ENCODE data around the gene CDK1. TPM values are rescaled to one million over a fixed set of nuclear protein-coding genes. Genes with fewer than 3 reads are reported as not detected.

CDK1 gene
- total RNA-seq, 1 experiment from 2014 or later: 137 TPM

- H3K79me2 ChIP-seq (ENCODE audit: low read depth): no peaks in the 10 kb centered on the region
- H3K4me1 ChIP-seq (replicated peaks; ENCODE audit: insufficient read depth): peaks cover 22% of the 10 kb centered on the region
- H3K36me3 ChIP-seq (ENCODE audit: low read depth): no peaks in the 10 kb centered on the region
- no peak overlapping the region for H3K4me2 ChIP-seq
- POLR2A ChIA-PET (ENCODE audit: unreplicated experiment): no interaction called here
- no peaks in the 10 kb centered on the region for H3K9me3 ChIP-seq (ENCODE audit: insufficient read depth, low read depth)
- H3K9me2 ChIP-seq (ENCODE audit: insufficient read depth): no peaks in the 10 kb centered on the region
- H3F3A ChIP-seq (ENCODE audit: insufficient read depth, low read depth): peaks cover 7% of the 10 kb centered on the region; the same call in 1 of the 2 replicates
- no peaks in the 10 kb centered on the region for H3K27me3 ChIP-seq (ENCODE audit: insufficient read depth, low read depth)
- H2AFZ ChIP-seq: no peak overlapping the region
- H3K4me3 ChIP-seq: no peak overlapping the region
- H4K20me1 ChIP-seq (ENCODE audit: insufficient read depth): no peaks in the 10 kb centered on the region
- TF ChIP-seq EZH2 (IDR thresholded peaks at IDR 0.05; ENCODE audit: low read depth) (no peak), CTCF (conservative IDR thresholded peaks at IDR 0.05) (no peak)
- no peak overlapping the region for H3K27ac ChIP-seq
- intact Hi-C loops (cut with micrococcal nuclease; ENCODE audit: unreplicated experiment): no loop called here
- CTCF ChIA-PET: no interaction called here
- no peak for DNase-seq
- no TSS peak for BruUV-seq (replicated peaks)
Measured at GRCh38 chr10:60742512-60742911, 35.8 kb upstream of the CDK1 start.

GRCh38 chr10:60747817-60748469 is 30.3 kb upstream of the CDK1 start:
- no peaks in the 10 kb centered on the region for H3K9me2 ChIP-seq (ENCODE audit: insufficient read depth)
- no peak overlapping the region for H3K4me2 ChIP-seq
- BruUV-seq (replicated peaks): no TSS peak
- no peaks in the 10 kb centered on the region for H3K9me3 ChIP-seq (ENCODE audit: insufficient read depth, low read depth)
- H3K27me3 ChIP-seq (ENCODE audit: insufficient read depth, low read depth): no peaks in the 10 kb centered on the region
- H3K27ac ChIP-seq: no peak overlapping the region
- POLR2A ChIA-PET (ENCODE audit: unreplicated experiment): no interaction called here
- H2AFZ ChIP-seq: no peak overlapping the region
- intact Hi-C loops (cut with micrococcal nuclease; ENCODE audit: unreplicated experiment): no loop called here
- H3K79me2 ChIP-seq (ENCODE audit: low read depth): no peaks in the 10 kb centered on the region
- H3K36me3 ChIP-seq (ENCODE audit: low read depth): no peaks in the 10 kb centered on the region
- H4K20me1 ChIP-seq (ENCODE audit: insufficient read depth): no peaks in the 10 kb centered on the region
- CTCF ChIA-PET: no interaction called here
- DNase-seq: no peak
- H3K4me1 ChIP-seq (replicated peaks; ENCODE audit: insufficient read depth): no peaks in the 10 kb centered on the region
- H3K4me3 ChIP-seq: no peak overlapping the region
- no peaks in the 10 kb centered on the region for H3F3A ChIP-seq (ENCODE audit: insufficient read depth, low read depth)
- no peak for TF ChIP-seq CTCF (conservative IDR thresholded peaks at IDR 0.05)
- no peak for TF ChIP-seq EZH2 (IDR thresholded peaks at IDR 0.05; ENCODE audit: low read depth)

GRCh38 chr10:60753152-60753551 is 25.1 kb upstream of the CDK1 start:
- BruUV-seq (replicated peaks): no TSS peak
- H3K36me3 ChIP-seq (ENCODE audit: low read depth): no peaks in the 10 kb centered on the region
- H4K20me1 ChIP-seq (ENCODE audit: insufficient read depth): no peaks in the 10 kb centered on the region
- no peak for DNase-seq
- no peak overlapping the region for H3K27ac ChIP-seq
- intact Hi-C loops (cut with micrococcal nuclease; ENCODE audit: unreplicated experiment): no loop called here
- no peaks in the 10 kb centered on the region for H3K79me2 ChIP-seq (ENCODE audit: low read depth)
- no peaks in the 10 kb centered on the region for H3K9me2 ChIP-seq (ENCODE audit: insufficient read depth)
- H3K4me1 ChIP-seq (replicated peaks; ENCODE audit: insufficient read depth): no peaks in the 10 kb centered on the region
- H3K27me3 ChIP-seq (ENCODE audit: insufficient read depth, low read depth): no peaks in the 10 kb centered on the region
- H3F3A ChIP-seq (ENCODE audit: insufficient read depth, low read depth): no peaks in the 10 kb centered on the region
- H3K4me2 ChIP-seq: no peak overlapping the region
- no peak overlapping the region for H2AFZ ChIP-seq
- no peaks in the 10 kb centered on the region for H3K9me3 ChIP-seq (ENCODE audit: insufficient read depth, low read depth)
- ChIA-PET POLR2A (ENCODE audit: unreplicated experiment) (no interaction called here), CTCF (no interaction called here)
- no peak overlapping the region for H3K4me3 ChIP-seq
- no peak for TF ChIP-seq CTCF (conservative IDR thresholded peaks at IDR 0.05)
- TF ChIP-seq EZH2 (IDR thresholded peaks at IDR 0.05; ENCODE audit: low read depth): no peak
